ENCODE data around the gene PPM1H.

The PPM1H gene

GRCh38 chr12:62709311-62709710 lies 225.6 kb downstream of the PPM1H start:
- POLR2A ChIA-PET: no interaction called here

DNA sequence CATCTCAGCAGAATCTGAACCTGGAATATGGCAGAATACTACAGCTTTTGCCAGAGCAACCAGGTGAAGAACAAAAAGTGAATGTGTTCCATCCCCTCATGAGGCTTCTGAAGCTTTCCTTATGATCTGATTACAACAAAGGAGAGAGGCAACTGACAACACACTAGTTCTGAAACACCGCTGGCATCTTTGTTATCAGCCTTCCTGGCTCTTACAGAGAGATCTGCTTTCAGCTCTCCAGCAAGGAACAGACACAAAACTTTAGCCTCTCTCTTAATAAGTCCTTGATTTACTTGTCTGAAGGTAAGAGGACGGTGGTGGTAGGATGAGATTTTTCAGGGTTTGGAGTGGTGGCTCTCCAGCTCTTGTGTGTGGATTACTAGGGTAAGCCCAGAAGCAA lies 227.0 kb downstream of the PPM1H start:
- Histone ChIP-seq H3K27ac (ENCODE audit: extremely low read depth, low read depth, low read length) (no peak overlapping the region), H3K4me1 (ENCODE audit: control insufficient read depth, insufficient read depth, low read length) (no peaks in the 10 kb centered on the region), H3K4me3 (ENCODE audit: low read depth, low read length) (no peak overlapping the region), H3K36me3 (ENCODE audit: control insufficient read depth in 2 of 2, insufficient read depth in 1 of 2, low read length in 2 of 2) (peaks cover 0 to 3% of the 10 kb centered on the region in 2 experiments; a peak in 1 of 3 replicates), H3K9me3 (ENCODE audit: control insufficient read depth, insufficient read depth, low read depth, low read length) (no peaks in the 10 kb centered on the region)
- ChIA-PET POLR2A (no interaction called here), CTCF (no interaction called here)
- TF ChIP-seq ZNF639 (tag by site-specific recombination; IDR thresholded peaks at IDR 0.05) (no peak), ZXDB (tag by site-specific recombination; IDR thresholded peaks at IDR 0.05) (no peak), ZNF18 (tag by site-specific recombination; IDR thresholded peaks at IDR 0.05) (no peak)
- TF ChIP-seq, protein P1, sequence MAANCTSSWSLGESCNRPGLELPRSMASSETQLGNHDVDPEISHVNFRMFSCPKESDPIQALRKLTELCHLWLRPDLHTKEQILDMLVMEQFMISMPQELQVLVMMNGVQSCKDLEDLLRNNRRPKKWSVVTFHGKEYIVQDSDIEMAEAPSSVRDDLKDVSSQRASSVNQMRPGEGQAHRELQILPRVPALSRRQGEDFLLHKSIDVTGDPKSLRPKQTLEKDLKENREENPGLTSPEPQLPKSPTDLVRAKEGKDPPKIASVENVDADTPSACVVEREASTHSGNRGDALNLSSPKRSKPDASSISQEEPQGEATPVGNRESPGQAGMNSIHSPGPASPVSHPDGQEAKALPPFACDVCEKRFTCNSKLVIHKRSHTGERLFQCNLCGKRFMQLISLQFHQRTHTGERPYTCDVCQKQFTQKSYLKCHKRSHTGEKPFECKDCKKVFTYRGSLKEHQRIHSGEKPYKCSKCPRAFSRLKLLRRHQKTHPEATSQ (tag by site-specific recombination; IDR thresholded peaks at IDR 0.05): no peak
- TF ChIP-seq, protein P2, sequence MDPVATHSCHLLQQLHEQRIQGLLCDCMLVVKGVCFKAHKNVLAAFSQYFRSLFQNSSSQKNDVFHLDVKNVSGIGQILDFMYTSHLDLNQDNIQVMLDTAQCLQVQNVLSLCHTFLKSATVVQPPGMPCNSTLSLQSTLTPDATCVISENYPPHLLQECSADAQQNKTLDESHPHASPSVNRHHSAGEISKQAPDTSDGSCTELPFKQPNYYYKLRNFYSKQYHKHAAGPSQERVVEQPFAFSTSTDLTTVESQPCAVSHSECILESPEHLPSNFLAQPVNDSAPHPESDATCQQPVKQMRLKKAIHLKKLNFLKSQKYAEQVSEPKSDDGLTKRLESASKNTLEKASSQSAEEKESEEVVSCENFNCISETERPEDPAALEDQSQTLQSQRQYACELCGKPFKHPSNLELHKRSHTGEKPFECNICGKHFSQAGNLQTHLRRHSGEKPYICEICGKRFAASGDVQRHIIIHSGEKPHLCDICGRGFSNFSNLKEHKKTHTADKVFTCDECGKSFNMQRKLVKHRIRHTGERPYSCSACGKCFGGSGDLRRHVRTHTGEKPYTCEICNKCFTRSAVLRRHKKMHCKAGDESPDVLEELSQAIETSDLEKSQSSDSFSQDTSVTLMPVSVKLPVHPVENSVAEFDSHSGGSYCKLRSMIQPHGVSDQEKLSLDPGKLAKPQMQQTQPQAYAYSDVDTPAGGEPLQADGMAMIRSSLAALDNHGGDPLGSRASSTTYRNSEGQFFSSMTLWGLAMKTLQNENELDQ (tag by site-specific recombination; IDR thresholded peaks at IDR 0.05; ENCODE audit: low read depth): no peak

More at GRCh38 chr12:62709311-62709710, 225.6 kb downstream of the PPM1H start:
- no peaks in the 10 kb centered on the region for H3K4me1 ChIP-seq (ENCODE audit: control insufficient read depth, insufficient read depth, low read length)
- no peak overlapping the region for H3K27ac ChIP-seq (ENCODE audit: extremely low read depth, low read depth, low read length)
- peaks cover 0 to 3% of the 10 kb centered on the region in 2 experiments; a peak in 1 of 3 replicates for H3K36me3 ChIP-seq (ENCODE audit: control insufficient read depth in 2 of 2, insufficient read depth in 1 of 2, low read length in 2 of 2)
- H3K9me3 ChIP-seq (ENCODE audit: control insufficient read depth, insufficient read depth, low read depth, low read length): no peaks in the 10 kb centered on the region
- CTCF ChIA-PET: no interaction called here
- TF ChIP-seq ZBTB21 (tag by site-specific recombination; IDR thresholded peaks at IDR 0.05): no peak
- TF ChIP-seq ZNF23 (tag by site-specific recombination; IDR thresholded peaks at IDR 0.05; ENCODE audit: borderline replicate concordance): no peak
- TF ChIP-seq ZNF544 (tag by site-specific recombination; IDR thresholded peaks at IDR 0.05): no peak
- TF ChIP-seq SALL2 (tag by site-specific recombination; IDR thresholded peaks at IDR 0.05; ENCODE audit: borderline replicate concordance): no peak
- TF ChIP-seq ZNF302 (tag by site-specific recombination; IDR thresholded peaks at IDR 0.05; ENCODE audit: low read depth): no peak
- no peak for TF ChIP-seq ZNF561 (tag by site-specific recombination; IDR thresholded peaks at IDR 0.05; ENCODE audit: borderline replicate concordance)
- no peak for TF ChIP-seq ZNF510 (tag by site-specific recombination; IDR thresholded peaks at IDR 0.05; ENCODE audit: insufficient replicate concordance)
- no peak for TF ChIP-seq MZF1 (tag by site-specific recombination; IDR thresholded peaks at IDR 0.05; ENCODE audit: borderline replicate concordance)
- no peak for TF ChIP-seq ZNF26 (tag by site-specific recombination; IDR thresholded peaks at IDR 0.05)
- TF ChIP-seq ZNF768 (tag by site-specific recombination; IDR thresholded peaks at IDR 0.05): no peak
- TF ChIP-seq ZNF146 (tag by site-specific recombination; IDR thresholded peaks at IDR 0.05): no peak
- no peak for TF ChIP-seq ZNF248 (tag by site-specific recombination; IDR thresholded peaks at IDR 0.05)
- no peak for TF ChIP-seq ZNF580 (tag by site-specific recombination; IDR thresholded peaks at IDR 0.05)
- TF ChIP-seq YY2 (tag by site-specific recombination; IDR thresholded peaks at IDR 0.05): no peak
- TF ChIP-seq ZNF488 (tag by site-specific recombination; IDR thresholded peaks at IDR 0.05): no peak
- TF ChIP-seq, protein P3, sequence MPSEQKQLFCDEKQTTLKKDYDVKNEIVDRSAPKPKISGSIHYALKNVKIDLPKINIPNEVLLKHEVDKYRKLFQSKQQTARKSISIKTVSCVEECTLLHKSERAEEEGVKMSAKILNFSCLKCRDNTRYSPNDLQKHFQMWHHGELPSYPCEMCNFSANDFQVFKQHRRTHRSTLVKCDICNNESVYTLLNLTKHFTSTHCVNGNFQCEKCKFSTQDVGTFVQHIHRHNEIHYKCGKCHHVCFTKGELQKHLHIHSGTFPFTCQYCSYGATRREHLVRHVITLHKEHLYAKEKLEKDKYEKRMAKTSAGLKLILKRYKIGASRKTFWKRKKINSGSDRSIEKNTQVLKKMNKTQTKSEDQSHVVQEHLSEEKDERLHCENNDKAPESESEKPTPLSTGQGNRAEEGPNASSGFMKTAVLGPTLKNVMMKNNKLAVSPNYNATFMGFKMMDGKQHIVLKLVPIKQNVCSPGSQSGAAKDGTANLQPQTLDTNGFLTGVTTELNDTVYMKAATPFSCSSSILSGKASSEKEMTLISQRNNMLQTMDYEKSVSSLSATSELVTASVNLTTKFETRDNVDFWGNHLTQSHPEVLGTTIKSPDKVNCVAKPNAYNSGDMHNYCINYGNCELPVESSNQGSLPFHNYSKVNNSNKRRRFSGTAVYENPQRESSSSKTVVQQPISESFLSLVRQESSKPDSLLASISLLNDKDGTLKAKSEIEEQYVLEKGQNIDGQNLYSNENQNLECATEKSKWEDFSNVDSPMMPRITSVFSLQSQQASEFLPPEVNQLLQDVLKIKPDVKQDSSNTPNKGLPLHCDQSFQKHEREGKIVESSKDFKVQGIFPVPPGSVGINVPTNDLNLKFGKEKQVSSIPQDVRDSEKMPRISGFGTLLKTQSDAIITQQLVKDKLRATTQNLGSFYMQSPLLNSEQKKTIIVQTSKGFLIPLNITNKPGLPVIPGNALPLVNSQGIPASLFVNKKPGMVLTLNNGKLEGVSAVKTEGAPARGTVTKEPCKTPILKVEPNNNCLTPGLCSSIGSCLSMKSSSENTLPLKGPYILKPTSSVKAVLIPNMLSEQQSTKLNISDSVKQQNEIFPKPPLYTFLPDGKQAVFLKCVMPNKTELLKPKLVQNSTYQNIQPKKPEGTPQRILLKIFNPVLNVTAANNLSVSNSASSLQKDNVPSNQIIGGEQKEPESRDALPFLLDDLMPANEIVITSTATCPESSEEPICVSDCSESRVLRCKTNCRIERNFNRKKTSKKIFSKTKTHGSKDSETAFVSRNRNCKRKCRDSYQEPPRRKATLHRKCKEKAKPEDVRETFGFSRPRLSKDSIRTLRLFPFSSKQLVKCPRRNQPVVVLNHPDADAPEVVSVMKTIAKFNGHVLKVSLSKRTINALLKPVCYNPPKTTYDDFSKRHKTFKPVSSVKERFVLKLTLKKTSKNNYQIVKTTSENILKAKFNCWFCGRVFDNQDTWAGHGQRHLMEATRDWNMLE (tag by site-specific recombination; conservative IDR thresholded peaks at IDR 0.05; ENCODE audit: low read depth): no peak
- no peak for TF ChIP-seq ZNF24 (tag by site-specific recombination; IDR thresholded peaks at IDR 0.05)
- TF ChIP-seq ZNF37A (tag by site-specific recombination; IDR thresholded peaks at IDR 0.05): no peak
- H3K4me3 ChIP-seq (ENCODE audit: low read depth, low read length): no peak overlapping the region
